ENCODE results near the gene C2CD2. TPM values are rescaled to one million over a fixed set of nuclear protein-coding genes. Genes with fewer than 3 reads are reported as not detected.

Gene C2CD2
- total RNA-seq, 2 donors from 2014 or later = 27.3 to 30.5 TPM

- Histone ChIP-seq H3K27me3 (replicated peaks; ENCODE audit: insufficient read depth) (no peaks in the 10 kb centered on the region), H3K36me3 (no peaks in the 10 kb centered on the region), H3K4me3 (no peak overlapping the region), H3K9me3 (no peaks in the 10 kb centered on the region), H3K27ac (no peak overlapping the region), H3K4me1 (replicated peaks) (no peaks in the 10 kb centered on the region)
- intact Hi-C loops (cut with DNase I) = no loop called here
- no peak for TF ChIP-seq CTCF (IDR thresholded peaks at IDR 0.05)
- no peak for TF ChIP-seq POLR2A (IDR thresholded peaks at IDR 0.05)
- no peak for TF ChIP-seq POLR2AphosphoS5 (IDR thresholded peaks at IDR 0.05)
- no peak for DNase-seq (ENCODE audit: low spot score)
- 79% methylated on average over 9 of the region's 9 CpGs for WGBS
These were observed 100.9 kb downstream of the C2CD2 start for GRCh38 chr21:41852929-41853320.

- Histone ChIP-seq H3K27me3 (replicated peaks; ENCODE audit: insufficient read depth) (no peaks in the 10 kb centered on the region), H3K27ac (no peak overlapping the region), H3K4me3 (no peak overlapping the region), H3K4me1 (replicated peaks) (no peaks in the 10 kb centered on the region), H3K9me3 (no peaks in the 10 kb centered on the region), H3K36me3 (no peaks in the 10 kb centered on the region)
- TF ChIP-seq CTCF (IDR thresholded peaks at IDR 0.05) (no peak), POLR2A (IDR thresholded peaks at IDR 0.05) (no peak), POLR2AphosphoS5 (IDR thresholded peaks at IDR 0.05) (no peak)
- 91% methylated on average over 17 of the region's 21 CpGs for WGBS
- DNase-seq (ENCODE audit: low spot score) = no peak
- intact Hi-C loops (cut with DNase I) = no loop called here
These were observed 101.5 kb downstream of the C2CD2 start for GRCh38 chr21:41852151-41852928.

- no peak for TF ChIP-seq POLR2AphosphoS5 (IDR thresholded peaks at IDR 0.05)
- TF ChIP-seq POLR2A (IDR thresholded peaks at IDR 0.05) = no peak
- TF ChIP-seq CTCF (IDR thresholded peaks at IDR 0.05) = no peak
- no peak overlapping the region for H3K27ac ChIP-seq
- WGBS = 89% methylated on average over 23 of the region's 23 CpGs
- no peak for DNase-seq (ENCODE audit: low spot score)
- no peak overlapping the region for H3K4me3 ChIP-seq
- no peaks in the 10 kb centered on the region for H3K27me3 ChIP-seq (replicated peaks; ENCODE audit: insufficient read depth)
- H3K36me3 ChIP-seq = no peaks in the 10 kb centered on the region
- H3K9me3 ChIP-seq = no peaks in the 10 kb centered on the region
- no peaks in the 10 kb centered on the region for H3K4me1 ChIP-seq (replicated peaks)
- intact Hi-C loops (cut with DNase I) = no loop called here
These were observed 102.6 kb downstream of the C2CD2 start for GRCh38 chr21:41851090-41851790.

- no peak for DNase-seq (ENCODE audit: low spot score)
- intact Hi-C loops (cut with DNase I) = no loop called here
- Histone ChIP-seq H3K27me3 (replicated peaks; ENCODE audit: insufficient read depth) (no peaks in the 10 kb centered on the region), H3K9me3 (no peaks in the 10 kb centered on the region), H3K4me1 (replicated peaks) (no peaks in the 10 kb centered on the region), H3K36me3 (no peaks in the 10 kb centered on the region), H3K4me3 (no peak overlapping the region), H3K27ac (no peak overlapping the region)
- TF ChIP-seq POLR2AphosphoS5 (IDR thresholded peaks at IDR 0.05) = no peak
- no peak for TF ChIP-seq POLR2A (IDR thresholded peaks at IDR 0.05)
- TF ChIP-seq CTCF (IDR thresholded peaks at IDR 0.05) = no peak
- WGBS = 91% methylated on average over 9 of the region's 9 CpGs
These were observed 103.7 kb downstream of the C2CD2 start for GRCh38 chr21:41850085-41850484.

All from prostate gland (tissue), 2 donors.